Inflammatory macrophage treated with lipopolysaccharide for 4 hours (primary cell): ENCODE results near the gene USP5.
"Not testable (repeated sequence)": the region's sequence is repeated elsewhere in the genome, so short reads cannot be mapped to it uniquely, and the experiment has no call there.

Experiments
- DNase-seq: peaks from one replicate; pipeline ENCODE4 v3.0.0-alpha.2; 2020

The USP5 gene

DNA sequence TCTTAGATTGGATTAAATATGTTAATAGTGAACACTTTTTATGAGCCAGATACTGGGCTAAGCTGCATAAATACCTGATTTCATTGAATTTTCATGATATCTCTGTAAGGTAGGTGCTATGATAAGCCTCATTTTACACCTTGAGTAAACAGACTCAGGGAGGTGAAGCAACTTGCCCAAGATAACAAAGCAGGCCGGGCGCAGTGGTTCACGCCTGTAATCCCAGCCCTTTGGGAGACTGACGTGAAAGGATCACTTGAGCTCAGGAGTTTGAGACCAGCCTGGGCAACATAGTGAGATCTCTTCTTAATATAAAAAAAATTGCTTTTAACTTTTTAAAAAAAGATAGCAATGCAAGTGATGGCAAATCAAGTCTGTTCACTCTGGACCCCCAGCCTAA lies 9.9 kb upstream of the USP5 start:
- DNase-seq: no peak

DNA sequence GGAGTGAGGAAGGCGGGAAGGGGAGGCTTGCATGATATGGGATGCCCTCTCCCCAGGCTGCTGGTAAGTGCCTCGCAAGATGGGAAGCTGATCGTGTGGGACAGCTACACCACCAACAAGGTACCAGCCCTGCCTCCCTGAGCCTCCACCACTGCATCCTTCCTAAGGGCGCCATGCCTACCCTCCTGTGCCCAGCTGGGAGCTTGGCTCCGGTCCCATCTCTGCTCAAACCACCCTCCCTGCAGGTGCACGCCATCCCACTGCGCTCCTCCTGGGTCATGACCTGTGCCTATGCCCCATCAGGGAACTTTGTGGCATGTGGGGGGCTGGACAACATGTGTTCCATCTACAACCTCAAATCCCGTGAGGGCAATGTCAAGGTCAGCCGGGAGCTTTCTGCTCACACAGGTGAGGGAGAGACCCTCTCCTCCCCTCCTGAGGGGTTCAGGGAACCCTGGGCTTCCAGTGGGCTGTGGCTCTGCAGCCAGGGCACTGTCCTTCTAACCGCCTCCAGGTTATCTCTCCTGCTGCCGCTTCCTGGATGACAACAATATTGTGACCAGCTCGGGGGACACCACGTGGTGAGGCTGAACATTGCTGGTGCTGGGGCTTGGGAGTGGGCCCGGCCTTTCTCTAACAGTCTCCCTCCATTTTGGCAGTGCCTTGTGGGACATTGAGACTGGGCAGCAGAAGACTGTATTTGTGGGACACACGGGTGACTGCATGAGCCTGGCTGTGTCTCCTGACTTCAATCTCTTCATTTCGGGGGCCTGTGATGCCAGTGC lies 8.6 kb upstream of the USP5 start:
- DNase-seq: no peak

DNA sequence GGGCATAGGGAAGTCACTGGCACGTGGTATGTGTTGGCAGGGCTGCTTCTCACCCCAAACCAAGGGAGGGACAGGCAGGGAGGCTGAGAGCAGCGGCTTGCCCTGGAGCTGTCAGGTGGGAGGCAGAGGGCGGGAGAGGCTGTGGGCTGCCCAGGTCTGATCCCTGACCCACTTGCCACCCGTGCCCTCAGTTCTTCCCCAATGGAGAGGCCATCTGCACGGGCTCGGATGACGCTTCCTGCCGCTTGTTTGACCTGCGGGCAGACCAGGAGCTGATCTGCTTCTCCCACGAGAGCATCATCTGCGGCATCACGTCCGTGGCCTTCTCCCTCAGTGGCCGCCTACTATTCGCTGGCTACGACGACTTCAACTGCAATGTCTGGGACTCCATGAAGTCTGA lies 6.6 kb upstream of the USP5 start:
- DNase-seq: no peak

DNA sequence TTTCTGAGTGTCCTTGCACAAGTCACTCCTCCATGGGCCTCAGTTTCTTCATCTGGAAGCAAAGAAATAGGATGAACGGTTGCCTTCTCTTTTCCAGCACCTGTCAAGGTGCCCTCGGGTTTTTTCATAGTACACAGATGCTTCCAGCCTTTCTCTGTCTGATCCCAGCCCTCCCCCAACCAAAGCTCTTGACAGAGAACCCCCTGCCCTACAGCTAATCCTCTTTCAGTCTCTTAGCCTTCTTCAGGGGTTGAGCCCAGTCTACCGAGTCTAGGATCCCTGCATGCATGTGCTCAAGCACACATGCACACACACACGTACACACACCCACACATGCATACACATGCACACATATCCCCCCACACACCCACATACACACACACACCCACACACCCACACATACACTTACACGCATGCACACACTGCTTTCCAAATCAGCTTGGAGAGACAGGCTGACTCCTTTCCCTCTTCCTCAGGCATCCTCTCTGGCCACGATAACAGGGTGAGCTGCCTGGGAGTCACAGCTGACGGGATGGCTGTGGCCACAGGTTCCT lies 5.6 kb upstream of the USP5 start:
- no peak for DNase-seq

DNA sequence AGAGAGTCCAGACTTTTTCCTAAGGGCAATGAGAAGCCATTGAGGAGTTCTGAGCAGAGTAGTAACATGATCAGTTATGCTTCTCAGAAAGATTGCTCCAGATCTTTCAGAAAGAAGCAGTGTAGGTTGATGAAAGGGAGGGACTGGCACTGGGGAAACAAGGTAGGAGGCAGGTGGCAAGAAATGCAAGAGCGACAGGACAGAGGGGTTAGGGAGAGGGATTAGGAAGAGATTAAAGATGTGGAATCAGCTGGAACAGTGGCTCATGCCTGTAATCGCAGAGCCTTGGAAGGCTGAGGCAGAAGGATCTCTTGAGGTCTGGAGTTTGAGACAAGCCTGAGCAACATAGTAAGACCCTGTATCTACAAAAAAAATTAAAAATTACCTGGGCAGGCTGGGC lies 4.3 kb upstream of the USP5 start:
- no peak for DNase-seq

DNA sequence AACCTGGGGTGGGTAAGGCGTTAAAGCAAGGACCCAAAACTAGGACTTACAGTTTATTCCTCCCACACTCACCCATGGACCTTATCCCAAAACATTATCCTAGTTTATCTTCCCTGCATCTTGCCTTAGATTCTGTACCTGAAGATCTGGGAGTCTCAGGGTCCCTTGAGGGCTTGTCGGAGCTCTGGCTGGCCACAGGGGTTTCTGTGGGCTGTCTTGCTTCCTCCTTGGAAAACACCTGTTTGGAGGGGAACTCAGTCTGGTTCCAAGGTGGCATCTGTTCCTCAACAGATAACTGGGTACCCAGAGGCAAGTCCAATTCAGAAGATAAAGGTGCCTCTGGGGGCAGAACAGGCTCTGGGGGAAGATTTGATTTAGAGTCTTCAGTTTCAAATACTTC lies 2.5 kb upstream of the USP5 start:
- DNase-seq: no peak

DNA sequence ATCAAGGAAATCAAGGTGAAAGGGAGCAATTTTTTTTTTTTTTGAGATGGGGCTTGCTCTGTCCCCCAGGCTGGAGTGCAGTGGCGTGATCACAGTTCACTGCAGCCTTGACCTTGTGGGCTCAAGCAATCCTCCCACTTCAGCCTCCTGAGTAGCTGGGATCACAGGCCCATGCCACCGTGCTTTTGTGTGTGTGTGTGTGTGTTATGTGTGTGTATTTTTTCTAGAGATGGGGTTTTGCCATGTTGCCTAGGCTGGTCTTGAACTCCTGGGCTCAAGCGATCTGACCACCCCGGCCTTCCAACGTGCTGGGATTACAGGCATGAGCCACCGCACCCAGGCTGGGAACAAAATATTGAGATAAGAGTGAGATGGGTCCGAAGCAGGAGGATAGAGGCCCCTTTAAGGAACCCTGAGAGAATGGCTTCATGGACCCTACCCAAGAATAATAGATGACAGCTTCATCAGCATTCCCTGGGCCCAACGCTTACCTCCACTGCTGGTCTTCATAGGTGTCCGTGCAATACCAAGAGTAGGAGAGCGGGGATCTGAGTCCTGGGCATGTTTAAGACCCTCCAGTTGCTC lies 1.9 kb upstream of the USP5 start:
- DNase-seq: no peak

DNA sequence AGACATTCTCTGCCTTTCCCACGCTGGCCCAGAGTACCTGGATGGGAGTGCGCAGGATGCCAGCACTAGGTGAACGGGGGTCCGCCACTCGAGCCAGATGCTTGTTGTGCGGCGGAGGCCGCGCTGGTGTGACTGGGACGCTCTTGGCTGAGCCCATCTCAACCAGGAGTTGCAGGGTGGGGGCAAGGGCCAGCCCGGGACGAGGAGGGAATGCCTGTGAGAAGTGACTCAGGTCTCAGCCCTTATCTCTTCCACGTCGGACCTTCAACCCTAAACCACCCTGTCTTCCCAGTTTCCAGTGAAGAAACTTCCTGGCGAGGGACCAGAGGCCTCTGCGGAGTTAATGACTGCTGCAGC lies 1.2 kb upstream of the USP5 start:
- no peak for DNase-seq

DNA sequence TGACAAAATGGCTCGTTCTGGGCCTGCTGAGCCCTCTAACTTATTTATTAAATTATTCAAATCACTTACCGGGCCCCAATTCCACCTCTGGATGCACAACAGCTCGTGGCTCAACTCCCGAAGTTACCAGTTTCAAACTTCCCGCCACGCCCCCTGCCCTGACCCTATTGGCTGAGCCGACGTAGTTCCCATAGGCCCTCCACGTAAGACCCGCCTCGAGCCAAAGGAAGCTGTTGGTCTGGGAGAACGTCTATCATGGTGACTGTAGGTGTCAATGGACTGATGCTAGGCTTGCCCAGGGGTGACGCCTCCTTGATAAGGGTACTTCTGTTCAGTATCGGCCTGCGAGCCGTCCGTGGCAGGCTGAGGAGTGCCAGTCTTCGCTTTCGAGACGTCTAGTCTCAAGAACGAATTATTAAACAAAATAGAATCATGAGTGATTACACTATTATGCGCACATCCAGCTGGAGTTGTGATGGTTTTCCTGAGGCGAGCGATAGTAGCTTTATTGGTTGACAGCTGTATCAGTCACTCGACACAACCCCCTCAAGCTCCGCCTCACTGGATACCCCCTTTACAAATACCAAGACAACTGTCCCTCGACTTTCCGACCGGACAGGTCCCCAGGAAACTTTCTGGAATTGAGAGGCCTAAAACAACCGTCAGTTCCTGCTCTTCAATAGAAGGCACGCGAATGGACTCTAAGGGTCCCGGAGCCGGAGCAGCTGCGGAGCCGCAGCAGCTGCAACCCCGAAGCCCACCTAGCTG lies 613 bp upstream of the USP5 start, which contains the start of gene CDCA3:
Gene CDCA3, minus strand, starts transcription at position 134 of the 768 bp plus-strand sequence. CDS start 334 bp downstream, outside the sequence.
- peak; percentile 99 for DNase-seq

DNA sequence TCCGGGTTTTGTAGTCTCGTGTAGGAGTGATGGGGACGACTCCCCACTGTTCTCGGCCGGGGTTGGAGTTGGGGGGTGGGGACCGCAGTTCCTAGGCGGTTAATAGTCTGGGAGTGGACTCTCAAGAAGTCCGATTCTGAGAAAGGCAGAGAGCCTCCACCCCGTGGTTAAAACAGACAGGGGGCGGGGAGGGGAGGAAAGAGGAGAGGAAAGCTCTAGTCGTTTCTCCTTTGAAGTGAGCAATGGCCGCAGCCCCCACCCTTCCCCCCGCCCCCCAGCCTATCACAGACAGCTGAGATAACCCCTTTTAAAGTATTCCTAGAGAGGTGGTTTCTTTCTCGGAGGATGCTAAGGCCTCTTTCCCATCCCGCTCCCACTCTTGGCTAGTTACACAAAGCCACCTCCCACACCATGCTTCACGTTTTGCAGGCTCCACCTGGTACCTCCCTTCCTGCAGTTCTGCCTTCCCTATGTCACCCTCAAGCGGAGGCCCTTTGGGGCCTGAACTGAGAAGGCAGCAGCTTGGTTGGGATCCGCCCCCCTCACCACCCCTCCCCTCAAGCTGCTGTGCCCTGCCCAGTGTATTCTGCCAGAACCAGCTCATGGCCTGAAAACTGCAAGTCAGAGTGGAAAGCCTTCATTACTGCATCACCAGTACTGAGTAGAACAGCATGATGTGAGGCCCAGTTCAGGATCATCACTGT lies 853 bp downstream of the USP5 start:
- no peak for DNase-seq

DNA sequence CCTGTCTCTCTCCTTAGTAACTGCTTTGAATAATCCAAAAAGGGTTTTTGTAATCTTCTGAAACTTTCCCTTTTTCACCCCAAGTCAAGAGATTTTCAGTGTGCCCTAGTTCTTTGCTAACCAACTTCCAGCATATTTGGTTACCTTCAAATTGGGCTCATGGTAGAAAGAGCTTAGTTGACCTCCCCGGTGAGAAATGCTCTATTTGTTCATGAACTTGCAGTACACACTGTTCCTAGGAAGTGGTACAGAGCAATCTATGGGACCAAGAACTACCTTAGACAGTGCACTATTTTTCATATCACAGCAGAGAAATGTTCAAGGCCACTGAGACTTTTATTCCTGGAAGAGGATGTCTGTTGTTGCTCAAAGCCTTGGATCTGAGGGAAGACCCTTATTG lies 1.7 kb downstream of the USP5 start:
- DNase-seq: no peak

DNA sequence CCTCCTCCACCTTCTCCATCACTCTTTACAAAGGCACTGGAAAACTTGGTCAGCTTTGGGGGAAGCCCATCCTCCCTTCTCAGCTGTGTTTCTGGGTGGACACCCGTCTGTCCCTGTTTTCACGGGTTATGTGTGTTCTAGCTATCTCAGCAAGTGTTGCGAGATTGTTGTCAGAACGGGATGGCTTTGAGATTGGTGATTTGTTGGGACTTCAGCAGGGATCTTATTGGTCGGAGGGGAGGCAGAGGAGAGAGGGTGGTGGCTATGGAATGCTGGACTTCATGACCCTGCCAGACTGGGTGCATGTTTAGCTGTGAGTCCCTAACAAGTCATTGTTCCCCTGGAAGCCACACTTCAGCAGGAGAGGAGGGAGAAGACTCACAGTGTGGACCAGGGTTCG lies 2.1 kb downstream of the USP5 start:
- no peak for DNase-seq

DNA sequence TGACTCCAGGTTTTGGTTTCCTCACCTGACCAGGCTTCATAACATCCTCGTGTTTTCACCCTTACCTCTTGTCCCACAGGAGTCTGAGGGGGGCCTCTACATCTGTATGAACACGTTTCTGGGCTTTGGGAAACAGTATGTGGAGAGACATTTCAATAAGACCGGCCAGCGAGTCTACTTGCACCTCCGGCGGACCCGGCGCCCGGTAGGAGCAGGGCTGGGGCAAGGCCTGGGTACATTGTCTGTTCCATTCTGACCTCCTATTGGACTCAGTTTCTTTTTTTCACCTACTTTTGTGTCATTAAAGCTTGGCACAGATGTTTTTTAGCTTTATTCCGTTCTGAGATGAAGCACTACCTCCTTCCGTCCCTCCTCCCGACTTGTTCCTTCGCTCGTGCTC lies 3.4 kb downstream of the USP5 start:
- no peak for DNase-seq

DNA sequence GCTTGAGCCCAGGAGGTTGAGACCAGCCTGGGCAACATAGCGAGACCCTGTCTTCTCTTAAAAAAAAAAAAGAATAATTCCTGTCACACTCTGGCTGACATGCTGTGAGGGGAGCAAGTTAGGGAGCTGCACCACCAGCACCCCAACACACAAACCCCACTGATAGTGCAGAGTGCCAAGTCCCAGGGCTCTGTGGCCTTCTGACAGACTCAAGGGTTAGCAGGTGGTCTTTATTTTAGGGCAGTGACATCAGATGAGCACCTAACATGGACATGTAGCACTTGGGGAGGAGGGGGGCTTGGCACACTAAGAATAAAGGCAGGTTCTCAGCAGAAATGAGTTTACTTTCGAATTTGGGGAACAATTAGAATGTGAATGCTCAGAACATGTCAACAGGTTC lies 6.8 kb downstream of the USP5 start:
- no peak for DNase-seq

DNA sequence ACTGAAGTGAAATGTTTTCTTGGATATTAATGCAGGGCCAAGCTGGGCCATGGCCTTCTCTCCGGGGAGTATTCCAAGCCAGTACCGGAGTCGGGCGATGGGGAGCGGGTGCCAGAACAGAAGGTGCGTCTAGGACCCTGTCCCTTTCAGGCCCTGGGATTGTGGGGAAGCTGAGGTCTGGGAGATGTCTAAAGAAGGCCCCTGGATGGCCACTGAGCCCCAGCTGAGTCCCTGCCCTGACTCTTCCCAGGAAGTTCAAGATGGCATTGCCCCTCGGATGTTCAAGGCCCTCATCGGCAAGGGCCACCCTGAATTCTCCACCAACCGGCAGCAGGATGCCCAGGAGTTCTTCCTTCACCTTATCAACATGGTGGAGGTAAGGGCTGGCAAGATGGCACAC lies 8.2 kb downstream of the USP5 start:
- no peak for DNase-seq

DNA sequence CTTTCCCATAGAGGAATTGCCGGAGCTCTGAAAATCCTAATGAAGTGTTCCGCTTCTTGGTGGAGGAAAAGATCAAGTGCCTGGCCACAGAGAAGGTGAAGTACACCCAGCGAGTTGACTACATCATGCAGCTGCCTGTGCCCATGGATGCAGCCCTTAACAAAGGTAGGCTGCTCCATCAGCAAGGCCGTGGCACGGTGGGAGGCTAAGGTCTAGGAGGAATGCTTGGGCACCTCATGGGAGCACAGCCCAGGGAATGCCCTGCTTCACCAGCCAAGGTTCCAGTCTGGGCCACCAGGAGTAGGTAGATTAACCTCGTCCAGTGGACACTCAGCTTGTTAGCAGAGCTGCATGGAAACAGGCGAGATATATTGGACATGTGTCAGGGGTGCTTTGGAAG lies 9.0 kb downstream of the USP5 start:
- DNase-seq: no peak

DNA sequence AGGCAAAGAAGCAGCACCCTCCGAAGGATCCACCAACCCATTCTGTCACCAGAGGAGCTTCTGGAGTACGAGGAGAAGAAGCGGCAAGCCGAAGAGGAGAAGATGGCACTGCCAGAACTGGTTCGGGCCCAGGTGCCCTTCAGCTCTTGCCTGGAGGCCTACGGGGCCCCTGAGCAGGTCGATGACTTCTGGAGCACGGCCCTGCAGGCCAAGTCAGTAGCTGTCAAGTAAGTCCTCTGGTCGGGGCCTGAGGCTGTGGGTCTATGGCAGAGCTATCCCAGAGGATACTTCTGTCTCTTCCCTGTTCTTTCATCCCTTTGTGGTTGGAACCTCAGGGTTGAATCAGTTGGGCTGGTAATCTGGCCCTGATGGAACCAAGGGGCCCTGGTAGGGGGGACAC lies 9.4 kb downstream of the USP5 start:
- no peak for DNase-seq

DNA sequence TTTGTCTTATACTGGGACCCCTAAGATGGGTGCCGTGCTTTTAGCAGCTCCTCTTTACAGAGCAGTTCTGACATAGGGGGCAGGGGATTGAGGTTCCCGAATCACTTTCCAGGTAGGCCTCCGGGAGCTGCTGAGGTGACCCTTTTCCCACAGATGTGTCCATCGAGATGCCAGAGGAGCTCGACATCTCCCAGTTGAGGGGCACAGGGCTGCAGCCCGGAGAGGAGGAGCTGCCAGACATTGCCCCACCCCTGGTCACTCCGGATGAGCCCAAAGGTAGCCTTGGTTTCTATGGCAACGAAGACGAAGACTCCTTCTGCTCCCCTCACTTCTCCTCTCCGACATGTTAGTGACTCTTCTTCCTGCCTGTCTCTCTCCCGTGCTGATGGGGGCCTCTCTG lies 11.1 kb downstream of the USP5 start:
- DNase-seq: no peak

DNA sequence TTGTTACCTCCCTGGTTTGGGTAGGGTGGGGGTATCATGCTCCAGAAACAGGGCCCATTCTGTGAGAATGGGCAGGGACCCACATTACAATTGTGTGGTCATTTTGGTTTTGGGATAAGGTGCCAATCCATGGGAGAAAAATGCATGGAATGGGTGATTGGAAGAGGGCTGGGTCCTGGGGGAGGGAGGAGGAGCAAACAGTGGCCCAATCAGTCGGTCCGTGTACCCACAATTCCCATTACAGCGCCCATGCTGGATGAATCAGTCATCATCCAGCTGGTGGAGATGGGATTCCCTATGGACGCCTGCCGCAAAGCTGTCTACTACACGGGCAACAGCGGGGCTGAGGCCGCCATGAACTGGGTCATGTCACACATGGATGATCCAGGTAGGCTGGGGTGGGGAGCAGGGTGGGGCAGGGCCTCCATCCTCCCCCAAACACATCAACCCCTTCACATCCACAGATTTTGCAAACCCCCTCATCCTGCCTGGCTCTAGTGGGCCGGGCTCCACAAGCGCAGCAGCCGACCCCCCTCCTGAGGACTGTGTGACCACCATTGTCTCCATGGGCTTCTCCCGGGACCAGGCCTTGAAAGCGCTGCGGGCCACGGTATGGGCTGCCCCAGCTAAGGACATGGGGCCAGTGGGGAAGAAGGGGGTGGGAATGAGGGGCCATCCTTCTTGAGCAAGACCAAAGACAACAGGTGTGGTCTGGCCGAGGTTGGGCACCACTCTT lies 11.8 kb downstream of the USP5 start:
- no peak for DNase-seq

DNA sequence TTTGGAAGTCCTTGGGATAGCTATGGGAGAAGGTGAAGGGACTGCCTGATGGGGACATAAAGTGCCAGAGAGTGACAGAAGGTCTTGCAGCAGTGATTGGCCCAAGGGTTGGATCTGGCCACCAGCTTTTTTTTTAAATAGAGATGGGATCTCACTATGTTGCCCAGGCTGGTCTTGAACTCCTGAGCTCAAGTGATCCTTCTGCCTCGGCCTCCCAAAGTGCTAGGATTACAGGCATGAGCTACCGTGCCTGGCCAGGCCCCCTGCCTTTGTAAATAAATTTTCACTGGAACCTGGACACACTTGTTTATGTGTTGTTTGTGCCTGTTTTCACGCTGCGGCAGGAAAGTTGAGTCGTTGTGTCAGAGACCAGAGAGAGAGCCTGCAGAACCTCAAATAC lies 13.4 kb downstream of the USP5 start:
- DNase-seq: not testable (repeated sequence)

DNA sequence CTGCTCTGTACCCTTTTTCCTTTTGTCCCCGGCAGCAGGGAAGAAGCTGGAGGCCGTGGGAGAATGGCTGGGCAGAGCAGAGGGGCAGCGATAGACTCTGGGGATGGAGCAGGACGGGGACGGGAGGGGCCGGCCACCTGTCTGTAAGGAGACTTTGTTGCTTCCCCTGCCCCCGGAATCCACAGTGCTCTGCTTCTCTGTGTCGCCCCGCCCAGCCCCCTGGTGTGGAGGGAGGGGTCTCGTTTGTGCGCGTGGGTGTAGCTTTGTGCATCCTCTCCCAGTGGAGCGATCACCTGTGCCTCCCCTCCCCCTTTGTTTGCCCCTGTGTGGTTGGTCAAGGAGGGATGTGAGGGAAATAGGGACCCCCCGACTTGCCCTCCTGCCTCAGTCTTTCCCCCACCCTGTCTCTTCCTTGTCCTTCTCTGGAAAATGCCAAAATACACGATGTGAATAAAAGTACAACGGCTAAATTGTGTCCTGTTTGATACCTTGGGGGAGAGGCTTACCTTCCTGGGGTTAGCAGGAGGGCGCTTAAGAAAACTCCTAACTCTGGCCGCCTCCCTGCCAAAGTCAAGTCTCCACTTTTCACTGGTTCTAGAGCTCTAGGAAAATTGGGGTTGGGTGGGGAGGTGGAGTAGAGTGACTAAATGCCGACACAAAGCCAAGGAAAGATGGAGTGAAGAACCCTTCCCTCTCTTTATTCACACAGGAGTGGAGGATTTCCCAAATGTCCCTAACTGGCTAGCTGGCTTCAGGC lies 14.4 kb downstream of the USP5 start:
- no peak for DNase-seq

DNA sequence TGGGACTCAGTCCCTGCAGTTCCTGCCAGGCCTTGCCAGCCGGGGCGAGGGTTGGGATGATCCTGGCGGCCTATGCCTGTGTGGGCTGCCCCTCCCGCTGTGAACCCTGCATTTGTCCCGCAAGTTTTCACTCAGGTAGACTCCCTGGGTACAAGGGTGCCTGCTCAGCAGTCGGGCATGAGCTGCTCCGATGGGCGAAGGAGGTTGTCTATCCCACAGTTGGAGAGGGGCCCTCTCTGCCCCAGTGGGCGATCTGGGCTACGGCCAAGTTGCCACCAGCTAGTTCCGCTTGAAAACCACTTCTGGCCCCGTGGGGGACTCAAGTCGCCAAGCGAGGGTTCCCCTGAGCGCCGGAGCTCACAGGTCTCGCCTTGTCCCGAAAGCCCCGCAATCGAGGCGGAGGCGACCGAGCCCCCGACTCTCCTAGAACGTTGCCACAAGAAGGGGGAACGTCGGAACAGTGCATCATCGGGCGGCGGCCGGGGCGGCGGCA lies 15.0 kb downstream of the USP5 start:
- peak; percentile 65 for DNase-seq
